DOHH2 (cell line): ENCODE results near the gene DCST1.

Experiments
- CTCF ChIP-seq: fragments of 200-600 bp; sonication (generic); IDR thresholded peaks from one replicate; pipeline ENCODE4 v1.5.1; 2014; ENCODE audit warnings: antibody characterized with exemption, mild to moderate bottlenecking, low read depth, low read length; ENCODE audit not compliant: poor library complexity, severe bottlenecking
- EZH2phosphoT487 ChIP-seq: fragments of 200-600 bp; sonication (generic); IDR thresholded peaks from 2 replicates; pipeline ENCODE4 v1.6.1; 2017; ENCODE audit warnings: borderline replicate concordance, mild to moderate bottlenecking, antibody characterized with exemption, low read length, moderate library complexity, mixed read lengths

DNA sequence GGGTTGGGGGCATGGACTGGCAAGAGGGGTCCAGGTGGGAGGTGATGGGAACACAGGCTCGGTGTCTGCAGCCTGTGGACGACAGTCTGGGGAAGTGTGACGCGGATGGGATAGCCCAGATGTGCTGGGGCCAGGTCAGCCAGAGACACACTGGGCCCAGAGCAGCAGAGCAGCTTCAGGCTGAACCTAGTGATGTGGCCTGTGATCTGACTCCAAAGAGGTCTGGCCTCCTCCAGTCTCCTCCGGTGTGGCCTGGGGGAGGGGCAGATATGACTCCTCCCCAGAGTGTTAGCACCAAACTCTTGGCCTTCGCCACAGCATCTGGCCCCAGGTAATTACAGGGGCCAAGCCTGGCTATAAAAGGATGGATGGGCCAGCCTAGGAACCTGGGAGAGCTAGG, 58.5 kb downstream of the DCST1 start:
- TF ChIP-seq EZH2phosphoT487, result no peak
- no peak for TF ChIP-seq CTCF
